IPS DF 4.7 (cell line): ENCODE measurements around the gene AUTS2.

Experiments
- DNase-seq: peaks from one replicate; pipeline ENCODE4 v3.0.0-alpha.2; 2013; ENCODE audit warnings: low spot score; ENCODE audit errors: extremely low read depth

AUTS2 gene

GRCh38 chr7:70159121-70159520 lies 560.8 kb downstream of the AUTS2 start:
- DNase-seq = no peak

GRCh38 chr7:70165477-70166170 lies 567.3 kb downstream of the AUTS2 start:
- DNase-seq = no peak

- DNase-seq = no peak
These were observed 573.2 kb downstream of the AUTS2 start for GRCh38 chr7:70171369-70171920.

- no peak for DNase-seq
These were observed 578.9 kb downstream of the AUTS2 start for GRCh38 chr7:70177166-70177565.

GRCh38 chr7:70178211-70178610 lies 579.9 kb downstream of the AUTS2 start:
- DNase-seq = no peak

- DNase-seq = peak; percentile 30
These were observed 580.5 kb downstream of the AUTS2 start for GRCh38 chr7:70178787-70179186.

- no peak for DNase-seq
These were observed 584.2 kb downstream of the AUTS2 start for GRCh38 chr7:70182521-70182920.

- DNase-seq = no peak
These were observed 585.0 kb downstream of the AUTS2 start for GRCh38 chr7:70183278-70183677.

GRCh38 chr7:70188901-70189650 lies 590.8 kb downstream of the AUTS2 start:
- no peak for DNase-seq

- no peak for DNase-seq
These were observed 591.5 kb downstream of the AUTS2 start for GRCh38 chr7:70189776-70190175.

- no peak for DNase-seq
These were observed 592.0 kb downstream of the AUTS2 start for GRCh38 chr7:70190281-70190680.

- DNase-seq = no peak
These were observed 595.2 kb downstream of the AUTS2 start for GRCh38 chr7:70193514-70193913.

GRCh38 chr7:70208236-70209063 lies 610.2 kb downstream of the AUTS2 start:
- no peak for DNase-seq

GRCh38 chr7:70210200-70210935 lies 612.1 kb downstream of the AUTS2 start:
- DNase-seq = no peak

- no peak for DNase-seq
These were observed 612.6 kb downstream of the AUTS2 start for GRCh38 chr7:70210936-70211310.

- DNase-seq = no peak
These were observed 614.0 kb downstream of the AUTS2 start for GRCh38 chr7:70212281-70212680.

- no peak for DNase-seq
These were observed 615.8 kb downstream of the AUTS2 start for GRCh38 chr7:70214071-70214470.

GRCh38 chr7:70215491-70215890 lies 617.2 kb downstream of the AUTS2 start:
- no peak for DNase-seq

GRCh38 chr7:70217571-70217970 lies 619.3 kb downstream of the AUTS2 start:
- no peak for DNase-seq

- no peak for DNase-seq
These were observed 619.7 kb downstream of the AUTS2 start for GRCh38 chr7:70218006-70218405.

- DNase-seq = no peak
These were observed 620.8 kb downstream of the AUTS2 start for GRCh38 chr7:70219061-70219460.
